ENCODE data around the gene ADRA2B.

The ADRA2B gene

DNA sequence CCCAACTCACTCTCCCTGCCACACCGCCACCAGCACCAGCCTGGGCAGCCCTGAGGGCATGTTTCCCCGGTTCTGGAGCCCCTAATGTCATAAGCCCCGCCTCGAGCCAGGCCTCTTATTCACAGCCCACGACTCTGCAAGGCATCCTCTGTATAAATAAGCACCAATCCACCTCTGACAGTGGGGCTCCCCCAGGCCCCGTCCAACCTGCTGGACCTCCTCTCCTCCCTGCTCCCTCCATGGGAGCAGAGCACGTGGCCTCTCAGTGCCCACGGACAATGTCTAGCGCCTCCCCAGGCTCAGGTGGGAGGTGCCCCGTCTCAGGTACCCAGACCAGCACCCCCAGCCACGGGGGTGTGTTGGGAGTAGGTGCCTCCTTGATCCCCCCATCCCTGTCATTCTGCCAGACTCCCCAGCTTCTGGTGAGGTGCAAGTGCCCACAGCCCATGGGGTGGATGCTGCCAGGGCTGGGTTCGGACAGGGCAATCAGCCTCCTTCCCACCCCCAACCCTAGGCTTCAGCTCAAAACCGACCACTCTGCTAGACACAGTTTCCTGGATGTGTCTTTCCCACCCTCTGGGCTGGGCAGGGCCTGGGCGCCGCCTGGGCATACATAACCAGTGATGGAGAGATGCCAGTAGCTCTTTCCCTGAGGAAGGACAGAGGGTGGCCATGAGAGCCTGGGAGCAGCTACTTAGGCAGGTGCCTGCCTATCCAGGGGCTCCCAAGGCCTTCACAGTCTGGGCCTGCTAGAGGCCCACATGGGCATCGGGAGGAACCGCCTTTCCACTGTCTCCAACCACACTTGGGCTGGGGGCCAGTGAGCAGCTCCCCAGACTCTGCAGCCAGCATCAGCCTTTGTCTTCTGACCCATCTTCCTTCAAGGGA lies 1.6 kb upstream of the ADRA2B start:
- DNase-seq (ENCODE audit: low read depth in 2 of 2) = no peak

DNA sequence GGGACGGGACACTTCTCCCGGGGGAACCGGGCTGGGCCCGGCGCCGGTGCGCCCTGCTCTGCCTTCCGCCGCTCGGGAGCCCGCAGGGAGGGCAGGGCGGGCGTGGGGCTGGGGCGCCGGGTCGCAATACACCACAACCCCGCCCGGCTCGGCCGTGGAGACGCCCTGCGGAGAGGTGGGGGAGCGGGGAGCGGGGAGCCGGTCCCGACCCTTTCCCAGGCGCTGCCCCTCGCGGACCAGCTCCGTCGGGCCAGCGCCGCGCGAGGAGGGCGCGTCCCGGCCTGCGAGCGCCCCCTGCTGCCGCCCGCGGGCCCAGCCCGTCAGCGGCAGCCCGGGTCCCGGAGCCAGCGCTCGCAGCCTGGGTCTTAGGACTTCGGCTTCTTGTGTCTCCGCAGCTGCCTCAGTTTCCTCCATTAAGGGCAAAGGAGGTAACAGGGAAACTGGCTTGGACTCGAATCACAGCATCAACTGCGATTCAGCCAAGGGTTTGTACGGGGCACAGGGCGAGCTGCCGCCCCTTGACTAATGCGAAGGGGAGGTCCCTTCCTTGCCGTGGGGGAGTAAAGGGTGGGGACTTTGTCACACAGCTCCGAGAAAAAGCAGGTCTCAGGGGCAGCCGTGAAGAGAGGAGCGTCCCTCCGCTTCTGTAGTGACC lies 635 bp upstream of the ADRA2B start:
- peak; percentile 44 to 63 for DNase-seq (ENCODE audit: low read depth in 2 of 2)

DNA sequence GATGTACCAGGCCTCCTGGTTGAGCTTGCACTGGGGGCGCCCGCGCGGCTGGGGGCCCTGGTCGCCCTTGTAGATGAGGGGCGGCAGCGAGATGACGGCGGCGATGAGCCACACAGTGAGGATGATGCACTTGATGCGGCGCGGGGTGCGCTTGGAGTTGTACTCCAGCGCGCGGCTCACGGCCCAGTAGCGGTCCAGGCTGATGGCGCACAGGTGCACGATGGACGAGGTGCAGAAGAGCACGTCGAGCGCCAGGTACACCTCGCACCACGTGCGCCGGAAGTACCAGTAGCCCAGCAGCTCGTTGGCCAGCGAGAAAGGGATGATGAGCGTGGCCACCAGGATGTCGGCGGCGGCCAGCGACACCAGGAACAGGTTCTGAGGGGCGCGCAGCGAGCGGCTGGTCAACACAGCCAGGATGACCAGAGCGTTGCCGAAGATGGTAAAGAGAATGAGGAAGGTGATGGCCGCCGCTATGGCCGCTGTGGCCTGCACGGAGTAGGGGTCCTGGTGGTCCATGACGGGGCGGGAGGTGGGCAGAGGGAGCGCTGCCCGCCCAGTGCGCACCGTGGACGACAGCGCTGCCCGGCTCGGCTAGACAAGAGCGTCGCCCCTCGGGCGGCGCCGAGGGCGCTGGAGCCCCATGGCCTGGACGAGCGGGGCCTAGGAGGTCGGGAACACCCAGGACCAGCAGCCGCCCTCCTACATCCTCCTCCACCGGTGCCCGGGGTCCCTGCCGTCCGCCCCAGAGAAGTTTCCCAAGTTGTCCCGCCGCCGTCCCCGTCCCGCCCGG lies 544 bp downstream of the ADRA2B start:
- no peak for DNase-seq (ENCODE audit: low read depth in 2 of 2)

DNA sequence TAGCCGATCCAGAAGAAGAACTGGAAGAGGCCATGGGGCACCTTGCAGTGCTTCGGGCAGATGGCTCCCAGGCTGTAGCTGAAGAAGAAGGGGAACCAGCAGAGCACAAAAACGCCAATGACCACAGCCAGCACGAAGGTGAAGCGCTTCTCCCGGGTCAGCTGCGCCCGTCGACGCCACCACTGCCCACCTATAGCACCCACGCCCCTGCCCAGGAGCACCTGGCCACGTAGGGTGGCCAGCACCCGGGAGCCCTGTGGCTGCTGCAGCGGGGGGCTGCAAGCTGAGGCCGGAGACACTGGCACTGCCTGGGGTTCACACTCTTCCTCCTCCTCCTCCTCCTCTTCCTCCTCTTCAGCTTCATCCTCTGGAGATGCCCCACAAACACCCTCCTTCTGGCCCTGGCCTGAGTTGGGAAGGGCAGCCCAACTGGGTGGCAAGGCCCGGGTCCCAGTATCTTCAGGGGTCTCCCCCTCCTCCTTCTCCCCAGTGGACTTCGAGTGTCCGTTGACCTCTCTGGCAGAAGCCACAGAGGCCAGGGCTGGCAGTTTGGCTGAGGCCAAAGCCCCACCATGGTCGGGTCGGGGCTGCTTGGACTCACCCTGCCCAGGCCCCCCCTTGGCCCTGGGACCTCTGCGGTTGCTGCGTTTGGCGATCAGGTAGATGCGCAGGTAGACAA lies 1.3 kb downstream of the ADRA2B start:
- DNase-seq (ENCODE audit: low read depth in 2 of 2) = no peak

DNA sequence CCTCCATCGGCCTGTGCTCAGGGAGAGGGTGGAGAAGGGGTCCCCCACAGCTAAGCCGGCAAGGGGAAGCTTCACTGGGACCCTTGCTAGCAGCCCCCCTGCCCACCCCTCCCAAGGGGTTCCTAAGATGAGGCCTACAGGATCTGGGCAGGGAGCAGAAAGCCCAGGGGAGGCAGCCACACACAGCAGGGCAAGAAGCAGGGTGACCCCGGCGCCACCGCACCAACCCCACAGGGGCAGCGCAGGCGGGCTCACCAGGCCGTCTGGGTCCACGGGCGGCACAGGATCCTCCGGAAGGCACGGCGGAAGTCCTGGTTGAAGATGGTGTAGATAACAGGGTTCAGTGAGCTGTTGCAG lies 1.8 kb downstream of the ADRA2B start:
- no peak for DNase-seq (ENCODE audit: low read depth in 2 of 2)

DNA sequence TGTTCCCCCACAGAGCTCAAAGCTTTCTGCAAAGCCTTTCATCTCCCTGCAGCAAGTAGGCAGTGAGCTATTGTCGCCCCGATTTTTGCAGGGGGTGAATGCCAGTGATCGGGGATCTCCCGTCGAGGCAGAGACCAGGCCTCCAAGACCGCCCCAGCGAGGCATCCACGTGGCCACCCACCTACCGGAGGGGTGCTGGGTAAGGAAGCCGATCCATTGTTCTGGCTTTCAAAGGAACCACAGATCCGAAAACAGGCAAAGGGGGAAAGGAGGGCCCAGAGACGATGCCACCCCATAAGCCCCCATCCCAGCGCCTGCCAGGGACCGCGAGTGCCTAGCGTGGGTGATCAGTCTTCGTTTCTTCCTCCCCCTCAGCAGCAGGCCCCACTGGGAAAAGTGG lies 2.4 kb downstream of the ADRA2B start:
- DNase-seq (ENCODE audit: low read depth in 2 of 2) = no peak

DNA sequence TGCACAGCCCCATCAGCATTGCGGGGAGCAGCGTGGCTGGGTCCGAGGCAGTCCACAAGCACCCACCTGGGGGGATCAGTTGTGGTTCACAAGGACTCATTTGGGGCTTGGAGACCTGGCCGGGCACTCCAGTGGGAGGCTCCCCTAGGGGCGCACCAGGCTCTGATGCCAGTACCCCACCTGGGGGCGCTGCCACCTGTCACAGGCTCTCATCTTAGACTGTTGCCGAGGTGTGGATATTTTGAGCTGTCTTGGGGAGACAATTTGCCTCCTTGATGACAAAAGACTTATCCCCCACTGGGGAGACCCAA lies 3.0 kb downstream of the ADRA2B start:
- no peak for DNase-seq (ENCODE audit: low read depth in 2 of 2)

DNA sequence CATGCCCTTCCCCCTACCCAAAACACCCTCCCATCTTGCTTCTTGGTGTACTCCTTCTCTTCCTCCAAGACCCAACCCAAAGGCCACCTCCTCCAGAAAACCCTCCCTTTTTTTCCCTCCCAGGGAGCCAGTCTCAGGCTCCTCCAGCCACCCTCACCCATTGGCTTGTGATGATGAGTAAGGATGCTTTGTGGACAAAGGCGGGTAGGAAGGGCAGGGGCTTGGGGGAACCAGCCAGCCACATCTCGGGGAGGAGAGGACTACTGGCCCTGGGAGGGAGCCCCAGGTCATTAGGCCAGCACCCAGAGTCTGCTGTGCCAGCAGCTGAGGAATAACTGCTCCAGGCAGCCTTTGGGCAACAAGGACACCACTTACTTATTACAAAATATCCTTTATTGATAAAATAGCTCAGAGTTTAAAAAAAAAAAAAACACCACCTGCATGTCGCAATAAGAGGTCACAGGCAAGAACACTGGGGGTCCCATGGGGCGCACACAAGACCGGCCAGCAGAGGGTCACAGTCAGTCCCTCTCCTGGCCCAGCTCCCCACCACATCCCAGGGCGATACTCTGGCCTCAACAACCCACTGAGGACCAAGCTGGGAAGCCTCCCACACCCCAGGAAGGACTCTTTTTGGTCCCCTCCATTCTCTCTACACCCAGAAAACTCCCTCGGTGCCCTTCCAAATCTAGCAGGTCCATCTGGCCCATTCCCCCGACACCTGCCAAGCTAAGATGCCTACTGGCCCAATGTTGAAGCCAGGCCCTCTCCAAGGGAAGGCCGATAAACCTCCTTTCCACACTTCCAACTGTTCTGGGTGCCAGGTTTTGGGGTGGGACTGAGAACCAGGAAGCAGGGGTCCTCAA lies 3.6 kb downstream of the ADRA2B start:
- no peak for DNase-seq (ENCODE audit: low read depth in 2 of 2)

DNA sequence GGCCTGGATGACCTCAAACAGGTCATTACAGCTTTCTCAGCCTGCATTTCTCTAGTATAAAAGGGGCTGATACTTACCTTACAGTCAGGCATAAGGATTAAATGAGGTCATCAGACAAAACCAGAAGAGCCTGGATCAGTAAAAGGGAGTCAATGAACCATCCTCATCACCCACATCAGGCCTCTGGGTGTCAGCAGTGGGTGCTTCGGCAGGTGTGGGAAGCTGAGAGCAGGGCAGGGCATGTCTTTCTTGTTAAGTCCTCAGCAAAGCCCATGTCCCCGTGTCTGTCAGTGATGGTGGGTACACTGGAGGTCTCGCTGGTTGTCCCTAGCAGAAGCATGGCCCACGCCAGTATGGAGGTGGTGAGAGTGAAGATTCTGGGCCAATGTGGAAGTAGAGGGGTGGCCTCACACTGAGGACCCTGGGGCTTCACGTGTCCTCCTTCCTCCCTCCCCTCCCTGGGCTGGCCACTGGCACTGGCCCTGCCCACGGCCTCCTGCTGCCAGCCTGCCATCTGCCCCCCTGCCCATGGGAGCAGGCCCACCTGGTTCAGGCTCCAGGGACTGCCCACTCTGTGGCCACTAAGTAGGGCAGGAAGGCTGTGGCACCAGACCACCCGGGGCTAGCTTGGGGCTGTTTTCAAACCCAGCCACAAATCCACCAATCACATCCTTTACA lies 4.4 kb downstream of the ADRA2B start:
- no peak for DNase-seq (ENCODE audit: low read depth in 2 of 2)

DNA sequence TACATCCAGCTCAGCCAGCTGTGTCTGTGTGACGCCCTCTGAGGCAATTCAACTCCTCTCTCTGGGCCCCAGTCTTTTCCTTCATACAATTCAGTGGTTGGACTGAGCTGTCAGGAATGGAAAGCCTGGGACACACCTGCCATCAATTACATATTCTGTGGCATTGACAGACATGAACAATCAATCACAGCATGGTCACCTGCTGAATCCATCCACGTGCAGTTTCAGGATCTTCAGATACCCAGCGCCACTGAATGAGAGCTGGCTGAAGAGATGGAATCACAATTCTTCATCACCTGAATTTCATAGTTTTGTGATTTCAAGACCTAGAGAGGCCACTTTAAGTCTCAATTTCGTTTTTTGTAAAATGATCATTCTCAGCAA lies 5.1 kb downstream of the ADRA2B start:
- DNase-seq (ENCODE audit: low read depth in 2 of 2) = no peak

DNA sequence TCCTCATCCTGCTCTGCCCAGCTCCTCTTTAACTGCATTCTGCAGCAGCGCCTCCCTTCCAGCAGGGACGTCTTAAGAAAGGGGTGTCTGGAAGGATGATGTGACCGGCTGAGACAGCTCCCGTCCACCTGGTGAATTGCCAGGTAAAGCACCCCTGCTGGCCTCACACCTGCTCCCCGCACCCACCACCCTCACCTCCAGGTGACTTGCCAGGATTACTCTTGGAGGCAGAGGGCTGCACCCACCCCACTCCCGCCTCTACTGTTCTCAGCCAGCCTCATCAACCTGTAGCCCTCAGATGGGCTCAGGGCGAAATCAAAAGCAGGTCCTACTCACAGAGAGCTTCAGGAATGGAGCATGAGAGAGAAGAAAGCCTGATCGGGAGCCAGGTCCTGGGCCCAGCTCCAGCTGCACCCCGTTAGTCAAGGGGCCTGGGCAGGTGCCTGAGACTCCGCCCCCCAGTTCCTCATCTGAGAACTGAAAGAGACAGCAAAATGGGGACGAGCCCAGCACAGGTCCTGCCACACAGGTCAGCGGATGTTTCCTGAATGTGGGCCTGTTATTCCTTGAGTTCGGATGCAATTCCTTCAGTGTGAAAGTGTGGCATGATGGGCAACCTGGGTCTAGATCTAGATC lies 5.6 kb downstream of the ADRA2B start:
- no peak for DNase-seq (ENCODE audit: low read depth in 2 of 2)

DNA sequence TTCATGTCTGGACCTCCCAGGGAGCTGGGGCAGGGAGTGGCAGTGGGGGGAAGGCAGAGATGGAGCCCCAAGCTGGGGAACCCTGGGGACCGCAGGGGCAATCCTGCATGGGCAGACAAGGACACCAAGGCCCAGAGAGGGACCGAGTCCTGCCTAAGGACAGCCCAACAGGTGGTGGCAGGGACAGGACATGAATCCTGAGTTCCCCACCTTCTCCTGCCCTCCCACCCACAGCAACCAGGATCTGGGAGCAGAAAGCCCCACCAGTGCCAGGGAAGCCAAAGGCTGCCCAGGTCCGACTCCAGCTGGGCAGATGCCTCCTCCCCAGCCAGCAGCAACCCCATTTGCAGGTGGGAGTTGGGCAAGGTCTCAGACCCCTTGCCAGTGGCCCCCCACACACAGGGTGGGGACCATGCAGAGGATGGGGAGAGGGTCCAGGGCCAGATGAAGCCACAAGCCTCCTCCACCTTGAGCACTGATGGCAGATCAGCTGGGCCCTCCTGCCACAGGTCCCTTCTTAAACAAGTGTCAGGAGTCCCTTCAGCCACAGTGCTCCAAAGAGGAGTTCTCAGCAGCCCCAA lies 6.3 kb downstream of the ADRA2B start:
- no peak for DNase-seq (ENCODE audit: low read depth in 2 of 2)

DNA sequence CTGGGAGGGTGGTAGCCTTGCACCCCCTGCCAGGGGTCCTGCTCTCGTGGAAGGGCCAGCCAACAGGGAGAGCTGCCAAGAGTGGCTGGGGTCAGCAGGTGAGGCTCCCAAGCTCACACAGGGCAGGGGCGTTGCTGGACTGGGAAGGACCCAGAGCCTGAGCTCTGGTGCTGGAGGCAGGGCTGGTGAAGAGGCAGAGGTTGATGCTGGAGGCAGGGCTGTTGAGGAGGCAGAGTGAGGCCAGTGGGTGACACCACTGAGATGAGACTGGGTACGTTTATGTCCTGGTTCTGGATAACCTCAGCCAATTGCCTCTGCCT lies 7.0 kb downstream of the ADRA2B start:
- DNase-seq (ENCODE audit: low read depth in 2 of 2) = no peak

DNA sequence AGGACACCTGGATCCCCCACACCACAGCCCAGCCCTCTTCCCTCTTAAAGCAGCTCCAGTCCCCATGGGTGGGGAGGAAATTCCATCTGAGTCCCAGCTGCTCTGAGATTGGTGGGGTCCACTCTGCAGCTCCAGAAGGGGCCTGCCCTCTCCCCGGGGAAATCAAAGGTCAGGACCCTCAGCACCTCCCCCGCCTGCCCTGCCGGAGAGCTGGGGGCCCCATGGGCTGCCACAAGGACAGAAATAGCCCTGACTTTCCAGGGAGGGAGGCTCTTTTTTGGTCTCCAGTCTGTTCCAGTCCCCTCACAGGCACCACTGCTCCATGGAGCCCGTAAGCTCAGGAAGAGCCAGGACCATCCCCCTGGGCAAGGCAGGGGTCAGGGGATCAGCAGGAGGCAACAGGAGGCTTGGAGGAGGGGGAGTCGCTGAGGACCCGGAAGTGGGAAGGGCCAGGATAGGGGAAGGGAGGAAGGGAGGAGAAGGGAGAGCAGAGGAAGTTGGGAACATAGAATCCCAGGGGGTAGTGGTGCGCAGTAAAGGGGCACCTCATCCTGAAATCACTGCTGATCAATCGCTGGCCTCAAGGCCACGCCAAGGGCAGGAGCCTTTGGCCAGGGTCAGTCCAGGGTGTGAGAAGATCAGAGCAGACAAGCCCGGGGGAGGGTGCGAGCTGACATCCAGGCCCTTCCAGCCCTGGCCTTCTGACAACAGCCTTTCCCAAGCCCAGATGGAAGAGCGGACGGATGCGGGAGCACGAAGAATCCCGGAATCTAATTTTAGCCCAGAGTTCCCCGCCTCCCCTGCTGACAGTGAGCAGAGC lies 7.6 kb downstream of the ADRA2B start:
- DNase-seq (ENCODE audit: low read depth in 2 of 2) = no peak

DNA sequence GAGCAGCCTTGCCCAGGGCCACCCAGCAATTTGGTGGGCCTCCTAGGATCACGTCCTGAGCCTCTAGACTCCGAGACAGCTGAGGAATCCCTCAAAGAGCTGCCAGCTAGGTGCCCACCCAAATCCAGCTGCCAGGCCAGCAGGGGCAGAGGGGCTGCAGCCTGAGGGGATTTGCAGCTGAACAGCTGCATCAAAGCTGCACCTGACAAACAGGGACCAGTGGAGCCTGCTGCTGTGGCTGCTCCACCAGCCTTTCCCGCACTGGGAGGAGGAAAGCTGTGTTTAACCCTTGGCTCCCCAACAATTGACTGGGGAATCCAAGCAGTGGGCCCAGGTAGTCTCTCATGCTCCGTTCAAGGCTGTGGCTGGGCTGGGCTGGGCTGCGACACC lies 8.2 kb downstream of the ADRA2B start:
- no peak for DNase-seq (ENCODE audit: low read depth in 2 of 2)

DNA sequence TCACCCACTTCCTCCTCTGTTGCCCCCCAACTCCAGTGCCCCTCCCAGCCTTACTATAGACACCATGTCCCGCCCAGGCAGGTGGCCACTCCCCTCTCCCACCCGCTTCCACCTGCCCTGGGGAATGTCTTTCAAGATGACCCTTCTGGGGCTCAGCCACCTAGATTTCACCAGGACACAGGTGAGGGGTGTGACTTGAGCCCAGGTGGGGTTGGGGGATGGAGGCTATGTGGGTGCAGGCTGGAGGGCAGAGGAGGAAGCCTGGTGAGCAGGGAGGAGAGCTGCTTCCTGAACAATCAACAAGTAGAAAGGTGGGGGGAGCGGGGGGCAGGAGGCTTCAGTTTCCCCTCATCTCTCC lies 8.7 kb downstream of the ADRA2B start:
- DNase-seq (ENCODE audit: low read depth in 2 of 2) = no peak

DNA sequence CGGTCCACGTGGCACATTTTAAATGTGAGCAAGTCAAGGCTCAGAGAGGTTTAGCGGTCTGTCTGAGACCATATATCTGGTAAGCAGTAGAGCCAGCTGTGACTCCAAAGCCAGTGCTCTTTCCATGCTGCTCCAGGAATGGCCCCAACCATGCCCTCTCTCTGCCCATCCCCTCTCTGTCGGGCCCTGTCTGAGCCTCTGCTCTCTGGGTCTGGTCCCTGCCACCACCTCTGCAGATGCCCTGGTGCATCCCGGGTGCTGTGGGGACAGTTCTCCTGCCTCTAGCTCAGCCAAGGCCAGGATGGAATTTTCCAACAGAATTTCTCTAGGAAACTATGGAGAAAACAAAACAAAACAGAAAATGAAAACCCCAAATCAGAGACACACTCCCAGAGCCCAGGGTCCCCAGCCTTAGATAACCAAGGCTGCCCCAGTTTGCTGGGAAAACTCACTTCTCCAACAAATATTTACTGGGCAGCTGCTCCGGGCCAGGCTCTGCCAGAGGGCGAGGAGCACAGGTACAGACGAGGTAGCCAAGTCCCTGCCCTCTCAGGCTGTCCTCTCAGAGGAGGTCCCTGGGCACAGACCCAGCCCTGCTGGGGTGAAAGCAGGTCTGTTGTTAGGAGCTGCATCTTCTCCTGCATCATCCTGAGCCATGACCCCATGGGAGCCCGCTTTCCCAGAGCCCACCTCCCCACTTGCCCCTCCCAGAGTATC lies 9.2 kb downstream of the ADRA2B start:
- no peak for DNase-seq (ENCODE audit: low read depth in 2 of 2)

DNA sequence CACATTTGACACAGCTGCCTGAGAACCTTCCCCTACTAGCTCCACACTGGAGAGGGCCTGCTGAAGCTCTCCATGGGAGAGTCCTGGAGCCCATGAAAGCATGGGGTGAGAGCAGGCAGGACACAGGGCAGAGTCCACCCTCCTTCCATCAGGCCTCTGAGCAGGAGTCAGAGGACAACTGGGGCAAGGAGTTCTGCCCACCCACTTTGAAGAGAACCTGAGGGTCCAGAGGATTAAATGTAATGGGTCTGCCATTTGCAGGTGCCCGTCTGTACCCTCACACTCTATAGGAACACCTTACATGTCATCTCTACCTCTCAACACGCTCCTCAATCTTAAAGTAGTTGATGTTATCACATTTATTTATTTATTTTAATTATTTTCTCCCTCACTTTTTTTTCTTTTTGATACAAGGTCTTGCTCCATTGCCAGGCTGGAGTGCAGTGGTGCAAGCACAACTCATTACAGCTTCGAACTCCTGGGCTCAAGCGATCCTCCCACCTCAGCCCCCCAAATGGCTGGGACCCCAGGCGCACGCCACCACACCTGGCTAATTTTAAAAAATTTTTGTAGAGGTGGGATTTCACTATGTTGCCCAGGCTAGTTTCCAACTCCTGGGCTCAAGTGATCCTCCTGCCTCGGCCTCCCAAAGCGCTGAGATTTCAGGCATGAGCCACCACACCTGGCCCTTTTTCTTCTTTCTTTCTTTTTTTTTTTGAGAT lies 10.2 kb downstream of the ADRA2B start:
- no peak for DNase-seq (ENCODE audit: low read depth in 2 of 2)

All from stimulated activated CD4-positive, alpha-beta T cell treated with anti-CD3 and anti-CD28 coated beads, Interleukin-4, amount 100 ng/mL, for 48 hours (primary cell).